Upper lobe of left lung (tissue), 4 donors: ENCODE results near the gene FAM118B.
A peak's percentile ranks its signal among the peaks of the same experiment; 100 is the strongest.

Experiments used
- CTCF ChIP-seq, 6 experiments: fragments of 450-650 bp in 4 of 6; fragments of 200-600 bp in 2 of 6; sonication (generic) in 2 of 6; IDR thresholded peaks; one replicate each; pipeline ENCODE4 v1.5.1; 2016 to 2019; ENCODE audit warnings: antibody characterized with exemption in 6 of 6
- EP300 ChIP-seq, 4 donors: sonication (generic); formaldehyde crosslinking; IDR thresholded peaks; one replicate each; pipeline ENCODE4 v1.5.1; 2017; ENCODE audit warnings: antibody characterized with exemption in 4 of 4, control low read depth in 2 of 4
- POLR2A ChIP-seq, 4 donors: fragments of 450-650 bp; IDR thresholded peaks; one replicate each; pipeline ENCODE4 v1.5.1; 2016 to 2017; ENCODE audit warnings: antibody characterized with exemption in 4 of 4, mild to moderate bottlenecking in 2 of 4
- POLR2AphosphoS5 ChIP-seq, 2 donors: sonication (generic); formaldehyde crosslinking; IDR thresholded peaks; one replicate each; pipeline ENCODE4 v1.5.1; 2017; ENCODE audit warnings: antibody characterized with exemption in 2 of 2

- TF ChIP-seq POLR2A (IDR thresholded peaks at IDR 0.05): no peak
- peak in 3 of 6 experiments; percentile 6 to 10 (median 8) for TF ChIP-seq CTCF (IDR thresholded peaks at IDR 0.05)
- TF ChIP-seq EP300 (IDR thresholded peaks at IDR 0.05): no peak
- TF ChIP-seq POLR2AphosphoS5 (IDR thresholded peaks at IDR 0.05): no peak
Observed at GRCh38 chr11:126311401-126312291, 100.1 kb downstream of the FAM118B start.
